OCI-LY3 (cell line): ENCODE data around the gene SORCS1.
A peak's percentile ranks its signal among the peaks of the same experiment; 100 is the strongest.

Experiments
- H2AFZ ChIP-seq: fragments of 200-600, 300-600 bp; shearing (Covaris generic); 2 replicates; pipeline ENCODE4 v1.6.0; 2014; ENCODE audit warnings: antibody characterized with exemption, low read depth, low read length
- H3K27ac ChIP-seq: fragments of 200-600, 300-600 bp; sonication (generic); 2 replicates; pipeline ENCODE4 v1.5.1; 2014; ENCODE audit warnings: mild to moderate bottlenecking, low read length, moderate library complexity, mixed read lengths
- H3K27me3 ChIP-seq: fragments of 200-600, 300-600 bp; sonication (generic); 2 replicates; pipeline ENCODE4 v1.6.1; 2014; ENCODE audit warnings: low read depth, low read length, mixed read lengths
- H3K36me3 ChIP-seq: fragments of 200-600, 300-600 bp; sonication (generic); replicated peaks from 2 replicates; pipeline ENCODE3; 2014; ENCODE audit warnings: low read depth, low read length, mixed read lengths
- H3K4me1 ChIP-seq: fragments of 300-600, 200-600 bp; sonication (generic); 2 replicates; pipeline ENCODE4 v1.6.1; 2014; ENCODE audit warnings: low read length, mixed read lengths
- H3K4me2 ChIP-seq: fragments of 200-600, 300-600 bp; sonication (generic); 2 replicates; pipeline ENCODE4 v1.6.1; 2014; ENCODE audit warnings: low read length, mixed read lengths
- H3K4me3 ChIP-seq: fragments of 300-600, 200-600 bp; sonication (generic); 2 replicates; pipeline ENCODE4 v1.5.1; 2014; ENCODE audit warnings: antibody characterized with exemption, mild to moderate bottlenecking, low read length, moderate library complexity
- H3K79me2 ChIP-seq: fragments of 300-600, 200-600 bp; shearing (Covaris generic); 2 replicates; pipeline ENCODE4 v1.6.1; 2014; ENCODE audit warnings: mild to moderate bottlenecking, low read length, mixed read lengths
- H3K9ac ChIP-seq: fragments of 300-600, 200-600 bp; shearing (Covaris generic); 2 replicates; pipeline ENCODE4 v1.6.0; 2014; ENCODE audit warnings: mild to moderate bottlenecking, low read length, moderate library complexity
- H3K9me3 ChIP-seq: fragments of 200-600, 300-600 bp; shearing (Covaris generic); 2 replicates; pipeline ENCODE4 v1.6.1; 2014; ENCODE audit warnings: low read length, mixed read lengths; ENCODE audit not compliant: insufficient read depth
- H4K20me1 ChIP-seq: fragments of 200-600, 300-600 bp; sonication (generic); 2 replicates; pipeline ENCODE4 v1.6.1; 2016; ENCODE audit warnings: low read length, mixed read lengths; ENCODE audit not compliant: insufficient read depth
- CTCF ChIP-seq: fragments of 200-600, 300-600 bp; sonication (generic); IDR thresholded peaks from 2 replicates; pipeline ENCODE4 v1.5.1; 2014; ENCODE audit warnings: antibody characterized with exemption, low read length, low read depth
- EZH2phosphoT487 ChIP-seq: fragments of 200-600 bp; shearing (Covaris generic); IDR thresholded peaks from 2 replicates; pipeline ENCODE4 v1.6.1; 2018; ENCODE audit warnings: antibody characterized with exemption, mixed run types, low read depth

Gene SORCS1

GRCh38 chr10:106609470-106610266, 554.8 kb downstream of the SORCS1 start:
- peak; percentile 13; the same call in 1 of the 2 replicates for TF ChIP-seq CTCF
- TF ChIP-seq EZH2phosphoT487 = no peak
- no peak overlapping the region for H2AFZ ChIP-seq
- H3K27me3 ChIP-seq = no peaks in the 10 kb centered on the region
- no peak overlapping the region for H3K9ac ChIP-seq
- no peak overlapping the region for H3K4me3 ChIP-seq
- no peak overlapping the region for H3K4me2 ChIP-seq
- H3K36me3 ChIP-seq = no peaks in the 10 kb centered on the region
- H4K20me1 ChIP-seq = no peaks in the 10 kb centered on the region
- H3K79me2 ChIP-seq = no peaks in the 10 kb centered on the region
- H3K9me3 ChIP-seq = no peaks in the 10 kb centered on the region
- no peak overlapping the region for H3K27ac ChIP-seq
- H3K4me1 ChIP-seq = no peaks in the 10 kb centered on the region

- no peaks in the 10 kb centered on the region for H3K27me3 ChIP-seq
- TF ChIP-seq CTCF = no peak
- no peak for TF ChIP-seq EZH2phosphoT487
- no peak overlapping the region for H3K4me3 ChIP-seq
- no peaks in the 10 kb centered on the region for H3K4me1 ChIP-seq
- no peaks in the 10 kb centered on the region for H3K36me3 ChIP-seq
- H3K9ac ChIP-seq = no peak overlapping the region
- H3K27ac ChIP-seq = no peak overlapping the region
- no peaks in the 10 kb centered on the region for H3K79me2 ChIP-seq
- H2AFZ ChIP-seq = no peak overlapping the region
- H4K20me1 ChIP-seq = no peaks in the 10 kb centered on the region
- H3K9me3 ChIP-seq = no peaks in the 10 kb centered on the region
- no peak overlapping the region for H3K4me2 ChIP-seq
Observed at GRCh38 chr10:106608066-106608465, 556.4 kb downstream of the SORCS1 start.

- H3K36me3 ChIP-seq = no peaks in the 10 kb centered on the region
- no peak overlapping the region for H3K4me2 ChIP-seq
- H2AFZ ChIP-seq = no peak overlapping the region
- no peak overlapping the region for H3K4me3 ChIP-seq
- no peaks in the 10 kb centered on the region for H3K9me3 ChIP-seq
- no peaks in the 10 kb centered on the region for H3K79me2 ChIP-seq
- no peak overlapping the region for H3K27ac ChIP-seq
- no peaks in the 10 kb centered on the region for H4K20me1 ChIP-seq
- TF ChIP-seq CTCF = no peak
- TF ChIP-seq EZH2phosphoT487 = no peak
- H3K4me1 ChIP-seq = no peaks in the 10 kb centered on the region
- H3K27me3 ChIP-seq = no peaks in the 10 kb centered on the region
- H3K9ac ChIP-seq = no peak overlapping the region
Observed at GRCh38 chr10:106595281-106595680, 569.2 kb downstream of the SORCS1 start.

GRCh38 chr10:106593876-106594275, 570.6 kb downstream of the SORCS1 start:
- TF ChIP-seq CTCF = no peak
- no peak for TF ChIP-seq EZH2phosphoT487
- Histone ChIP-seq H3K4me1 (no peaks in the 10 kb centered on the region), H4K20me1 (no peaks in the 10 kb centered on the region), H2AFZ (no peak overlapping the region), H3K36me3 (no peaks in the 10 kb centered on the region), H3K9me3 (no peaks in the 10 kb centered on the region), H3K9ac (no peak overlapping the region), H3K27ac (no peak overlapping the region), H3K79me2 (no peaks in the 10 kb centered on the region), H3K4me3 (no peak overlapping the region), H3K4me2 (no peak overlapping the region), H3K27me3 (no peaks in the 10 kb centered on the region)
